Heart left ventricle (tissue), 16 donors: Measurements from ENCODE around the gene USP48. TPM values are rescaled to one million over a fixed set of nuclear protein-coding genes. Genes with fewer than 3 reads are reported as not detected.
"Not testable (repeated sequence)": the region's sequence is repeated elsewhere in the genome, so short reads cannot be mapped to it uniquely, and the experiment has no call there.

Source experiments
- ATAC-seq, 4 donors: fragments of 200-7000 bp; cut with Tn5 transposase; one replicate each; pipeline ENCODE4 v1.9.1; 2020 to 2022; ENCODE audit warnings: moderate library complexity in 4 of 4, mild to moderate bottlenecking in 3 of 4, moderate number of reproducible peaks in 1 of 4
- DNase-seq, 5 donors: peaks; one replicate each; pipeline ENCODE4 v3.0.0-alpha.2; 2020
- H3K27ac ChIP-seq, 12 donors: fragments of 200-600 bp; sonication (generic) in 4 of 12; one replicate each; pipeline versions ENCODE4 v1.5.0 to v1.8.0; 2016 to 2022; ENCODE audit warnings: mild to moderate bottlenecking in 2 of 12
- H3K27me3 ChIP-seq, 9 donors: fragments of 200-600 bp; sonication (generic) in 2 of 9; one replicate each; pipeline versions ENCODE4 v1.5.1 to v1.8.0; 2016 to 2022; ENCODE audit warnings: mild to moderate bottlenecking in 3 of 9
- H3K36me3 ChIP-seq, 9 donors: fragments of 200-600 bp; sonication (generic) in 2 of 9; one replicate each; pipeline versions ENCODE4 v1.5.0 to v1.8.0; 2018 to 2022; ENCODE audit warnings: mild to moderate bottlenecking in 2 of 9
- H3K4me1 ChIP-seq, 12 donors: fragments of 200-600 bp; sonication (generic) in 4 of 12; one replicate each; pipeline versions ENCODE4 v1.5.0 to v1.8.0; 2016 to 2022; ENCODE audit warnings: mild to moderate bottlenecking in 3 of 12
- H3K4me3 ChIP-seq, 12 donors: fragments of 200-600 bp; sonication (generic) in 4 of 12; one replicate each; pipeline versions ENCODE4 v1.5.0 to v1.8.0; 2017 to 2022; ENCODE audit warnings: mild to moderate bottlenecking in 9 of 12, moderate library complexity in 4 of 12
- H3K9me3 ChIP-seq, 12 donors: fragments of 200-600 bp; sonication (generic) in 4 of 12; one replicate each; pipeline versions ENCODE4 v1.5.0 to v1.8.0; 2016 to 2022; ENCODE audit warnings: mild to moderate bottlenecking in 1 of 12
- POLR2A ChIP-seq, 2 donors: fragments of 450-650 bp; IDR thresholded peaks; one replicate each; pipeline ENCODE4 v1.6.1; 2017; ENCODE audit warnings: antibody characterized with exemption in 2 of 2, mild to moderate bottlenecking in 2 of 2, moderate library complexity in 2 of 2
- WGBS, 4 donors: extraction: QIAGEN DNeasy Blood & Tissue Kit in 2 of 4; methylation state at CpG; one replicate each; pipeline versions ENCODE4 v1.1.5 to v1.1.7; 2013 to 2018; 5-methylcytosine and 5-hydroxymethylcytosine counted together
- intact Hi-C, 10 donors: fragments of 100-400 bp; cut with DNase I; formaldehyde crosslinking; loops; one replicate each; pipeline versions ENCODE4 v1.11.1 to v1.14.2; 2022
- polyA plus RNA-seq, 2 donors: library from polyadenylated mRNA; stranded (reverse); fragments of 200-250 nt; gene quantifications; one replicate each; pipeline ENCODE4 v1.2.3, GENCODE V29; 2013
- total RNA-seq, 9 donors: library from RNA; depleted of rRNA in 2 of 9; stranded (reverse); fragments of >200 nt in 2 of 9; fragmentation: NEBNext Ultra II Directional in 3 of 9; extraction: Animal tissue kit (Norgen Biotek cat#: 25700) in 3 of 9; gene quantifications; one replicate each; pipeline versions ENCODE4 v1.1.0 to v1.2.4, GENCODE V29; 2016 to 2023
- TF ChIP-seq, protein P1 (sequence below), 12 donors: fragments of 200-600 bp; sonication (generic) in 4 of 12; IDR thresholded peaks; one replicate each; pipeline versions ENCODE4 v1.5.0 to v1.8.0; 2018 to 2022; ENCODE audit warnings: antibody characterized with exemption in 12 of 12, mild to moderate bottlenecking in 5 of 12
- donor health status: ischemic (EF 13 %, LVEDD 7.1; RV severe dilation, severe dysfunction).
- donor health status: healthy with polysubstance abuse.
- donor health status: DM: no; HTN: yes; CAD: no.
- donor health status: DM: no; HTN: no; CAD: no.
- donor health status: ischemic (EF 25% LVEDD 6.9; RV normal size, moderate dysfunction).
- donor health status: ischemic (EF 25% LVEDD 5.7; RV mildly dilated, moderate dysfunction).
- donor health status: healthy.
- donor health status: DM: yes; HTN: yes; CAD: no.
- donor health status: ischemic (EF 35%, LVEDD 5.7; RV mildly dilated, moderate dysfunction).
- donor health status: nonischemic (EF 11% LVEDD 7.7; RV severe dilation, severe dysfunction).
- donor health status: DM: yes; HTN: yes; CAD: no.
- donor health status: PGD.
- donor health status: ischemic (EF 29% LVEDD 5.4; RV normal size, mild dysfunction).
- donor health status: nonischemic (EF 23%, LVEDD 6.1; RV moderate dilation, normal function).

USP48 gene
- total and polyA plus RNA-seq, 11 donors = 17.3 to 45.5 (median 38.8) TPM

DNA sequence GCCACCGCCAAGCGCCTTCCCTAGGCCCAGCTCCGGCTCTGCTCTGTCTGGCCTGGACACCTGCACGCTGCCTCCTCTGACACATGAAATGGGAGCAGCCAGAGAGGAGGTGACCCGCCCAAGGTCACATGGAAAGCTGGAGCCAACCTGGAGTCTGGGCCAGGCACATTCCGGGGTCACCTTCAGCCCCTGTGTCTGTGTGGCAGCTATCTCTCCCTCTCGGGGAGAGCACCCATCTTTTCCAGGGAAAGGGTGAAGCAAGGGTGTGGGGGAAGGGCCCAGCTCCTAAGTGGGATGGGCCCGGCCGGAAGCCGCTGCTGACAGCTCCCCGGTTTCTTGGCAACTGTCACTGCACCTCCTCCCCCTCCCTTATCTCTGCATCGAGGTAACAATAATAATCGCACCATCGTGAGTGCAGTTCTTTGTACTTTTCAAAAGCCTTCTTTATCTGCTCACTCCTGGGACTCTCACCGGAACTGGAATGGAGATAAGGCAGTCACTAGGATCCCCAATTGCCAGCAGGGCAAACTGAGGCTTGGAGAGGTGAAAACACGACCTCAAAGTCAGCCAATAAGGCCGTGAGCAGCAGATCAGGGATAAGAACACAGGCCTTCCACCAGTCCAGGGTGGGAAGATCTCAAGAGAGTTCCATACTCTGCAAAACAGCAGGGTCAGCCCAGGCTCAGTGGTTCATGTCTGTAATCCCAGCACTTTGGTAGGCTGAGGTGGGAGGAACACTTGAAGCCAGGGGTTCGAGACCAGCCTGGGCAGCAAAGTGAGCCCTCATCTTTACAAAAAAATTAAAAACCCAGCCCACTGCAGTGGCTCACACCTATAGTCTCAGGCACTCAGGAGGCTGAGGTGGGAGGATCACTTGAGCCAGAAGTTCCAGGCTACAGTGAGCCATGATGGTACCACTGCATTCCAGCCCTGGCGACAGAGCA lies 150.7 kb downstream of the USP48 start:
- DNase-seq (no peak), ATAC-seq (peak in 2 of 4 donors; percentile 16 to 48)
- Histone ChIP-seq H3K27me3 (peaks cover 0 to 19% (median 0%) of the 10 kb centered on the region in 9 donors), H3K4me1 (peaks cover 0 to 7% (median 0%) of the 10 kb centered on the region in 12 donors), H3K9me3 (no peaks in the 10 kb centered on the region), H3K36me3 (no peaks in the 10 kb centered on the region), H3K4me3 (no peak overlapping the region), H3K27ac (no peak overlapping the region)
- 31 to 41% (median 37%) methylated on average over 16 to 19 of the region's 19 CpGs for WGBS, 4 donors
- TF ChIP-seq, protein P1, sequence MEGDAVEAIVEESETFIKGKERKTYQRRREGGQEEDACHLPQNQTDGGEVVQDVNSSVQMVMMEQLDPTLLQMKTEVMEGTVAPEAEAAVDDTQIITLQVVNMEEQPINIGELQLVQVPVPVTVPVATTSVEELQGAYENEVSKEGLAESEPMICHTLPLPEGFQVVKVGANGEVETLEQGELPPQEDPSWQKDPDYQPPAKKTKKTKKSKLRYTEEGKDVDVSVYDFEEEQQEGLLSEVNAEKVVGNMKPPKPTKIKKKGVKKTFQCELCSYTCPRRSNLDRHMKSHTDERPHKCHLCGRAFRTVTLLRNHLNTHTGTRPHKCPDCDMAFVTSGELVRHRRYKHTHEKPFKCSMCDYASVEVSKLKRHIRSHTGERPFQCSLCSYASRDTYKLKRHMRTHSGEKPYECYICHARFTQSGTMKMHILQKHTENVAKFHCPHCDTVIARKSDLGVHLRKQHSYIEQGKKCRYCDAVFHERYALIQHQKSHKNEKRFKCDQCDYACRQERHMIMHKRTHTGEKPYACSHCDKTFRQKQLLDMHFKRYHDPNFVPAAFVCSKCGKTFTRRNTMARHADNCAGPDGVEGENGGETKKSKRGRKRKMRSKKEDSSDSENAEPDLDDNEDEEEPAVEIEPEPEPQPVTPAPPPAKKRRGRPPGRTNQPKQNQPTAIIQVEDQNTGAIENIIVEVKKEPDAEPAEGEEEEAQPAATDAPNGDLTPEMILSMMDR (IDR thresholded peaks at IDR 0.05) = no peak
- TF ChIP-seq POLR2A (IDR thresholded peaks at IDR 0.05) = no peak
- intact Hi-C loops = no loop called here

DNA sequence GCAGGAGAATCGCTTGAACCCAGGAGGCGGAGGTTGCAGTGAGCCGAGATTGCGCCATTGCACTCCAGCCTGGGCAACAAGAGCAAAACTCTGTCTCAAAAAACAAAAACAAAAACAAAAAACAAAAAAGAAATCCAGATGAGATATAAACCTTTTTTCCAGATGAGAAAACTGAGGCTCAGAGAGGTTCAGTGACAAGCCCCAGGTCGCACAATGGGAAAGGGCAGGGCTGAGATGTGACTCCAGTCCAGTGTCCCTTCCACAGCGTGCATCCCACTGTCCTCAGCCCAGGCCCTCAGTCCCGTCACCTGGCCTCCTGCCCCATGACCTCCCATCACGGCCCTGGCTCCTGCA lies 151.4 kb downstream of the USP48 start:
- H3K27ac ChIP-seq, intact Hi-C loops, H3K36me3 ChIP-seq, H3K9me3 ChIP-seq, H3K4me3 ChIP-seq, DNase-seq, ATAC-seq, H3K4me1 ChIP-seq: not testable (repeated sequence)
- H3K27me3 ChIP-seq = peaks cover 0 to 19% (median 0%) of the 10 kb centered on the region in 9 donors
- 80 to 88% (median 83%) methylated on average over 8 of the region's 8 CpGs for WGBS, 4 donors

DNA sequence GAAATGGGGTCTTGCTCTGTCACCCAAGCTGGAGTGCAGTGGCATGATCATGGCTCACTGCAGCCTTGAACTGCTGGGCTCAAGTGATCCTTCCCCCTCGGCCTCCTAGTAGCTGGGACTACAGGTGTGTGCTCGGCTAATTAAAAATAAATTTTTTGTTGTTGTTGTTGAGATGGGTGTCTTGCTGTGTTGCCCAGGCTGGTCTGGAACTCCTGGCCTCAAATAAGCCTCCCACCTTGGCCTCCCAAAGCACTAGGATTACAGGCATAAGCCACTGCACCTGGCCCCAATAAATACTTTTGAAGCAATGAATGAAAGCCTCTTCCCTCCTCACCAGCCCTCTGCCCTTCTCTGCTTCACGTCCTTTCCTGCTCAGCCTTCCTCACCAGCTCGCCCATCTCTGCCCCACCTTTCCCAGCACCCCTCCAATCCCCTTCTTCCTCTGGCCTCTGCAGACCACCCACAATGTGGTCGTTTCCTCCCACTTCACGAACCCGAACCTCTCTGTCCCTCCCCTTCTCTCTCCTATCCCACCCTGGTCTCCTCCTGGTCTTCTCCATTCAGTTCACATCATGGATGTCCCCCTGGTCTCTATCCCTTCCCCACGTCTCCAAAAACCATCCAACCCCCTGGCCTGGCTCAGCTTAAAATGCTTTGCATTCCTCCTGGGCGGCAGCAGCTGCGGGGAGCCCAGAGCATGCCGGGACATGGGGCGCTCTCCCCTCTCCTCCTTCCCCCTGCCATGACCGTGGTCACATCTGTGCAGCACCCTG lies 152.2 kb downstream of the USP48 start:
- 38 to 42% (median 41%) methylated on average over 13 of the region's 13 CpGs for WGBS, 4 donors
- no peak overlapping the region for H3K27ac ChIP-seq
- H3K4me3 ChIP-seq = no peak overlapping the region
- TF ChIP-seq, protein P1 (IDR thresholded peaks at IDR 0.05) = no peak
- TF ChIP-seq POLR2A (IDR thresholded peaks at IDR 0.05) = no peak
- H3K36me3 ChIP-seq = no peaks in the 10 kb centered on the region
- ATAC-seq = peak in 2 of 4 donors; percentile 7 to 46
- peaks cover 0 to 19% (median 0%) of the 10 kb centered on the region in 9 donors for H3K27me3 ChIP-seq
- no peak for DNase-seq
- intact Hi-C loops = no loop called here
- no peaks in the 10 kb centered on the region for H3K9me3 ChIP-seq
- peaks cover 0 to 7% (median 0%) of the 10 kb centered on the region in 12 donors for H3K4me1 ChIP-seq

DNA sequence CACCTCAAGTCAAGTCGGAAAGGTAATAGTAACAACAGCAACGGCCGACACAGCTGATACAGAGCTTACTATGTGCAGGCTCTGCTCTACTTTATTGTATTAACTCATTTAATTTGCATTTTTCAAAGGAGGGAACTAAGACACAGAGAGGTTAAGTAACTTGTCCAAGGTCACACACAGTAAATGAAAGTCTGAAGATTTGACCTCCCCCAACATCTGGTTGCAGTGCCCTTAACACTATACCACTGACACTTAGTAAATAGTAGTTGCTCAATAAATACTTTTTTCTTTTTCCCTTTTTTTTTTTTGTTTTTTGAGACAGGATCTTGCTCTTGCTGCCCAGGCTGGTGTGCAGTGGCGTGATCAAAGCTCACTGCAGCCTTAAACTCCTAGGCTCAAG lies 153.0 kb downstream of the USP48 start:
- Histone ChIP-seq H3K27ac (no peak overlapping the region), H3K4me3 (no peak overlapping the region), H3K36me3 (no peaks in the 10 kb centered on the region), H3K27me3 (peaks cover 0 to 19% (median 0%) of the 10 kb centered on the region in 9 donors), H3K4me1 (peaks cover 0 to 7% (median 0%) of the 10 kb centered on the region in 12 donors), H3K9me3 (no peaks in the 10 kb centered on the region)
- TF ChIP-seq POLR2A (IDR thresholded peaks at IDR 0.05) = no peak
- TF ChIP-seq, protein P1 (IDR thresholded peaks at IDR 0.05) = no peak
- DNase-seq (no peak), ATAC-seq (no peak)
- intact Hi-C loops = no loop called here
- WGBS, 4 donors = 88 to 92% (median 90%) methylated on average over 4 of the region's 4 CpGs
